NK-92 (cell line): ENCODE measurements around the gene LFNG.

Source experiments
- DNase-seq: peaks from one replicate; lab custom pipeline; 2025; ENCODE audit not compliant: unreplicated experiment; lab: John Stamatoyannopoulos, UW

LFNG gene

GRCh38 chr7:2501947-2502646 lies 17.5 kb upstream of the LFNG start:
- DNase-seq, result no peak

GRCh38 chr7:2502647-2502966 lies 17.0 kb upstream of the LFNG start:
- DNase-seq, result no peak

GRCh38 chr7:2503056-2503941 lies 16.3 kb upstream of the LFNG start:
- no peak for DNase-seq

GRCh38 chr7:2504128-2504888 lies 15.3 kb upstream of the LFNG start:
- no peak for DNase-seq

DNA sequence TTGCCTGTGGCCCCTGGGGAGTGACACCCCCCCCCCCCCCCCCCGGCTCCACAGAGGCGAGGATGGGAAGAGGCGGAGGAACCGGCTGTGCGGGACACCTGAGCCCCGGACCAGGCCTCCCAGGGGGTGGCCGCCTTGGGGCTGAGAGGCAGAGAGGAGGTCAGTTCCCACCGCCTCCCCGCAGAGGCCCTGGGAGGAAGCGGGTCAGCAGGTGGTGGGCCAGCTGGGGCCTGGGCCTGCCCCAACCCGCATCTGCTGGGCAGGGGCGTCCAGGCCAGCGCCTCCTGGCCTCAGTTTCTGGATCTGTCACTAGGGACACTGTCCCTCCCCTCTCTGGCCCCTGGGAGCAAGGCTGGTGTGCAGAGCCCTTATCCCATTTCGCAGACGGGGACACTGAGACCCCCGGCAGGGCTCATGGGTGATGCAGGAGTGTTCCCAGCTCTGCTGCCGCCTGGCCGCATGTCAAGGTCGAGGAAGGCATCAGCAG lies 14.6 kb upstream of the LFNG start:
- DNase-seq, result no peak

- no peak for DNase-seq
These were observed 14.2 kb upstream of the LFNG start for GRCh38 chr7:2505401-2505800.

- no peak for DNase-seq
These were observed 12.2 kb upstream of the LFNG start for GRCh38 chr7:2507208-2507916.

GRCh38 chr7:2507917-2508306 lies 11.7 kb upstream of the LFNG start:
- DNase-seq, result no peak

DNA sequence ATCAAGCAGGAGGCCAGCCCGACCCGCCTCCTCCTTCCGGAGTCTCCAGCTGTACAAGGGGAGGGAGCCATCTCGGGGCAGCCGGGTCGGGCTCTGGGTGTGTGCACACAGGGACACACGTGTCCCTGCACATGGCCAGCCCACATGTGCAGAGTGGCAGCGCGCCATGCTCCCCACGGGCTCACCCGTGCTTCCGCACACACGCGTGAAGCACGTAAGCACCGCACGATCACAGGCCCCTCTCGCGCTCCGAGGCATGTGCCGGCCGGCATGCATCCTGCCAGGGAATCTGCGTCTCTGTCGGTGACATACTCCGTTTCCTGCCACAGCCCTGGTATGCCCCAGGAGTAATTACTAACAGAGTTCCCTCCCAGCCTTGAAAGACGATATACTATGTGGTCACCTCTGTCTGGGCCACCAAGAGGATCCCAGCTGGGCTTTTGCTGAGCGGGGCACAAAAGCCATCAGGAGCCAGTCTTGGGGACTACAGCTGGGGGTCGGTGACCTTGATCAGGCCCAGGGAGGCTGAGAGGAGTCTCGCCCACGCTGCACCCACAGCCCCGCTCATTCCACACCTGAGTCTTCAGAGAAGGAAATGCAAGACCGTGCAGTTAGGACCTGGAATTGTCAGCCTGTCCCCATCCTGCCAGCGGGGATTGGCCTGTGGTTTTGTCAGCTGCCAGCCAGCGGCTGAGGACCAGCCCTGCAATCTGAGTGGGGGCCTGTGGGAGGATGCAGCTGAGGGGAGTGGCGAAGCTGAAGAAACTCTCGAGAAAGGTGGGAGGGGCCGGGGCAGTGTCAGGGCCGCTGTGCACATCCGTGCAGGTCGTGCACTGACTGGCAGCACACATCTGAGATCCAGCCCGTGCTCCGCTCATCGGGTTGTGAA lies 11.0 kb upstream of the LFNG start:
- DNase-seq, result no peak

DNA sequence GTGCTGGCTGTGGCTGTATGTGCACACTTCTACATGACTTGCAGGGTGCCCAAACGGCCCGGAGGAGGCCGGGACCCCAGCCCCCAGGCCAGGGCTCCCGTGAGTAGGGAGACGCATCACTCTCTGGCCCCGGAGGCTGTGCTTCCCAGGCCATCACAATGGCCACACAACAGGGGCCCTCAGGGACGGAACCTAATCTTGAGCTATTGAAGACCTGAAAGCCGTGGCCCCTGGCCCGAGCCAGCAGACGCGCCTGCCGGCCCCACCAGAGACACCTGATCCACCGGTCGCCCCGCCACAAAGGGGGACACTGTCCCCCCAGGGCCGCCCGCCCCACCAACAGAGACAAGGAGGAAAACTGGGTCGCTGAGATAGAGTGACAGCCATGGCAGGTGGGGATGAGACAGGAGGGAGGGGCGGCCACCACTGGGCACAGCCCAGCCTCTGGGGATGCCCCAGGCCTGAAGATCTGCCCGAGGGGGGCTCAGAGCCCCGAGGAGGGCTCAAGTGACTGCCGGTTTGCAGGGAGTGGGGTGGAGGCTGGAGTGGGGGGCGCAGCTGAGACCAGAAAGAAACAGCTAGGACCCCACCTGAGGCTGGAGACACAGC lies 10.2 kb upstream of the LFNG start:
- no peak for DNase-seq

DNA sequence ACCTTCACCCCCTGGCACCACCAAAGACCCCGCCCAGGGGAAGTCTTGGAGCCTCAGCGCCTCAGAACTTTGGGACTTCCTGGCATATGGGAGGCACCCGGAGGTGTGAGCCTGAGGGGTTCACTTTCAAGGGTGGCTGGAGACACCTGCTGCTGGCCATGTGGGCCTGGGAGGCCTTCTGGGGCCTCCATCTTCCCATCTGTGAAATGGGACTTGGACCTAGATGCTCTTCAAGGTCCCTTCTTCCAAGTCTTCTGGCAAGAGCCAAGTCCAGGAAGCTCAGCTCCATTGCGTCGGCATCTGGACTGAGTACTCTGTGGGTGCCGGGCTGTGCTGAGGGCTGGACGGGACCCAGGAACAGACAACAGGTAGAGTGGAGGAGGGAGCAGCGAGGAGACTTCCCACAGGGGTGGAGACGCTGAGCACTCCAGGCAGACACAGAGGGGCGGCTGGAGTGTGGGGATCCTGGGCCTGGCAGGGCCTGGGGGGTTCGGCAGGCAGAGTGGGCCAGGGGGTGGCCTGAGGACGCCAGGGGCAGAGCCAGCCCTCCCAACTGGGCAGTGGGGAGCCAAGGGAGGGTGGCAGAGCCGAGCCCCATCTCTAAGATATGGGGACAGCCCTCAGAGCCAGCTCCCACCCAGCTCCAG lies 9.3 kb upstream of the LFNG start:
- DNase-seq, result no peak

DNA sequence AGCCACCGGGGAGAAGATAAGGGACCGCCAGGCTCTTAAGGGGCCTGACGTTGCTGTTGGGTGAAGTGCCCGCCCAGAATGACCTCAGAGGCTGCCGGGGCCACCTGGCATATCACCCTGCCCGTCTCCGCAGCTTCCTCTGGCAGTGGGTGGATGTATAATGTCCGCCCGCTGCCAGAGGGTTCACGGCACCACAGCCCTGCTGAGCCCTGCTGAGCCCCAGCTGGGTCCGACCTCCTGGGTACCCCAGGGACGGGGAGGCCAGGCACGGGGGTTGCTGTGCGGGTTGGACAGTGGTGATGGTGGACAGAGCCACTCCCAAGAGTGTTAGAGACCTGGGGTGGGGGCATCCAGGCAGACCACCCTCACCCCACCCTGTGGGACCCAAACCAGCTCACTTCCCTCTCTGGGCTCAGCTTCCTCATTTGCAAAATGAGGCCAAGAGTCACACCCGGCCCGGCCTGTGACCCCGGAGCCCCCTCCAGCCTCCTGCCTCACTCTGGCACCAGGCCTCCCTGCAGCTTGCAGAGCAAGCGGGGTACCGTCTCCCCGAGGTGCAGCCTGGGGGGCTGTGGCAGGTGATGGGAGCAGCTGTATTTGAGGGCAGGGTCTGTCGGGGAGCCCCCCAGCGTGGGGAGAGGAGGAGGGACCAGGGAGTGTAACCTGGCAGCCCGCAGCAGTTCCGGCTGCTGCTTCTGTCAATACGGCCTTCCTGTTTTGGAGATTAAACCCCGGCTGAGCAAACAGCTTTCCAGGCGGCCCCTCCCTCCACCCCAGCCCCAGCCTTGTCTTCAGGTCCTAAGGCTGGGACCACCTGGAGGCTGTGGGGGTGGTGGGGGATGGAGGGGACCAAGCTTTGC lies 8.4 kb upstream of the LFNG start:
- DNase-seq, result no peak

DNA sequence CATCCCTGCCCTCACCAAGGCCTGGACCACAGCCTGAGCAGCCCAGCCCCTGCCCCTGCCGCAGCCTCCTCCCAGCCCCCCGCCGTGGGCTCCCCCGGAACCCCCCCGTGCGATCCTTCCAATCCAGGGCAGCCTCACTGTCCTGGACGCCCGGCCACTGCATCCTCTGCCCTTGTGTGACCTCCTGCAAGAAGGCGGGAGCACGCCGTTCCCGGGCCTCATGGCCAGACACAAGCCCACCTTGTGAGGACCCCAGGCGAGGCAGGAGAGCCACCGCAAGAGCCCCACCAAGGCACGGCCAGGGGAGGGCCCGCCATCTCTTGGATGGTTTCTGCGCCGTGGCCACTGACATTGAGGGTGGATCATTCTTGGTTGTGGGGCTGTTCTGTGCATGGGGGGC lies 7.8 kb upstream of the LFNG start:
- DNase-seq, result no peak

GRCh38 chr7:2512179-2512661 lies 7.4 kb upstream of the LFNG start:
- DNase-seq, result no peak

GRCh38 chr7:2512713-2513112 lies 6.9 kb upstream of the LFNG start:
- DNase-seq, result no peak

- DNase-seq, result no peak
These were observed 5.9 kb upstream of the LFNG start for GRCh38 chr7:2513702-2514101.

- DNase-seq, result no peak
These were observed 4.8 kb upstream of the LFNG start for GRCh38 chr7:2514473-2515423.
